Stimulated activated CD8-positive, alpha-beta memory T cell treated with anti-CD3 and anti-CD28 coated beads, Interleukin-7, amount 100 ng/mL, for 1 hour (primary cell): ENCODE data around the gene TWIST1.

ENCODE experiments used
- DNase-seq, 2 donors: peaks; one replicate each; pipeline ENCODE4 v3.0.0-alpha.2; 2020; ENCODE audit warnings: low read depth in 2 of 2

Gene TWIST1

GRCh38 chr7:19094598-19095352 lies 22.7 kb downstream of the TWIST1 start:
- no peak for DNase-seq

- no peak for DNase-seq
Observed at GRCh38 chr7:19094138-19094537, 23.3 kb downstream of the TWIST1 start.

GRCh38 chr7:19091550-19092200 lies 25.8 kb downstream of the TWIST1 start:
- DNase-seq: no peak

- DNase-seq: no peak
Observed at GRCh38 chr7:19090526-19090925, 26.9 kb downstream of the TWIST1 start.

GRCh38 chr7:19089797-19090196 lies 27.6 kb downstream of the TWIST1 start:
- no peak for DNase-seq

- no peak for DNase-seq
Observed at GRCh38 chr7:19089378-19089777, 28.1 kb downstream of the TWIST1 start.

- DNase-seq: no peak
Observed at GRCh38 chr7:19080093-19080492, 37.3 kb downstream of the TWIST1 start.

- no peak for DNase-seq
Observed at GRCh38 chr7:19079066-19079465, 38.4 kb downstream of the TWIST1 start.

- no peak for DNase-seq
Observed at GRCh38 chr7:19069842-19070241, 47.6 kb downstream of the TWIST1 start.

GRCh38 chr7:19066170-19066569 lies 51.3 kb downstream of the TWIST1 start:
- DNase-seq: no peak
